C4-2B (cell line): ENCODE results near the gene ANAPC1.
A peak's percentile ranks its signal among the peaks of the same experiment; 100 is the strongest.
"Not testable (repeated sequence)": the region's sequence is repeated elsewhere in the genome, so short reads cannot be mapped to it uniquely, and the experiment has no call there.

Source experiments
- H3K27ac ChIP-seq: fragments of 450-650 bp; 2 replicates; pipeline ENCODE4 v1.5.1; 2017
- TF ChIP-seq, protein P1 (sequence below): fragments of 450-650 bp; conservative IDR thresholded peaks from 2 replicates; pipeline ENCODE4 v1.5.1; 2017; ENCODE audit warnings: mild to moderate bottlenecking

ANAPC1 gene

GRCh38 chr2:111772180-111772579 lies 111.8 kb downstream of the ANAPC1 start:
- not testable (repeated sequence) for H3K27ac ChIP-seq

DNA sequence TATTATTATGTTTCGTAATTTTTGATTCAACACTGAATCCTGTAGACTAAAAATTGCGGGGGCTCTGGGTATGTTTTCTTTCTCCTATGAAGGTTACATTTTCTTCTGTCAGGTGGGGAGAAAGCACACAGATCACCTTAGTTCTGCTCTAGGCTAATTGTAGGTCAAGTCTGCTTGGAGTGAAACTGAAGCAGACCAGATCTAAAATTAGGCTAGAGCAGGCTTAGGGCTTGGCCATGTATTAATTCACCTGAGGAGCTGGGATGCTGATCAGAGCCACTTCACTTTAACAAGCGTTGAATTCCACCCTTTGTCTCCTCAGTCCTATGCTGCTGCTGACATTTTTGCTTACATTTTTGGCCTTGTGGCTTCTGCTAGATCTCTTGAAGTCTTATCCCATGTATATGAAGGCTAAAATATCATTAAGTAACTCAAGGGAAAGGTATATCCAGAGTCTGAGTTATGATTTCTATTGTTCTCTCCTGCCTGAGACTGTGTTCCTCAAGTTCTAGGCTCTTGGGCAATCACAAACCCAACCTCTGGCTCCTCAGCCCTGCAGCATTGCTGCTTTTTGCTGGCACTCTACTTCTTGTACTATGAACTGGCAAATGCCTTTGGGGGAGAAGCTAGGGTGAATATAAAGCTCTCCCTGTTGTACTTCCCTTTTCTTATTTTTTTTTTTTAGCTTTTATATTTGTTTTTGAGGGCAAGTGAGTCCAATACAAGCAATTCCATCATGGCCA lies 112.9 kb downstream of the ANAPC1 start:
- not testable (repeated sequence) for H3K27ac ChIP-seq

- not testable (repeated sequence) for H3K27ac ChIP-seq
Observed at GRCh38 chr2:111768266-111769190, 115.5 kb downstream of the ANAPC1 start.

DNA sequence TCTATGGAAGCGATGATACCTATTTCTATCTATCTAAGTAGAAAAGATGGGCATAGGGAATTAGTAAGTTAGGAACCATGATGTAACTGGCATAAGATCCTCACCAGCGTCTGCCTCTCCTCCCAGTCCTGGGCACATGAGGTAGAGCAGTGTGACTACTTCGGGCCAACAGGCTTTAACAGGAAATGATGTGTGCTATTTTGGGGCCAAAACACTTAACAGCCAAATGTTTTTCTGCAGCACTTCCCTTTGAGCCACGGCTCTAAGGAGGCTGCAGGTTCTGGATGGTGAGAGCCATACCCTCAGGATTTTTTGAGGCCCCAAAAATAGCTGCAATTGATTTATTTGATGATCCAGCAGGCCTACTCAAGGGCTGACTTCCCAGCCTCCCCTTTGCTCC lies 116.9 kb downstream of the ANAPC1 start:
- H3K27ac ChIP-seq, result not testable (repeated sequence)

- not testable (repeated sequence) for H3K27ac ChIP-seq
Observed at GRCh38 chr2:111766295-111766694, 117.7 kb downstream of the ANAPC1 start.

GRCh38 chr2:111764151-111764550 lies 119.8 kb downstream of the ANAPC1 start:
- H3K27ac ChIP-seq, result not testable (repeated sequence)

- not testable (repeated sequence) for H3K27ac ChIP-seq
Observed at GRCh38 chr2:111760697-111761284, 123.2 kb downstream of the ANAPC1 start.

DNA sequence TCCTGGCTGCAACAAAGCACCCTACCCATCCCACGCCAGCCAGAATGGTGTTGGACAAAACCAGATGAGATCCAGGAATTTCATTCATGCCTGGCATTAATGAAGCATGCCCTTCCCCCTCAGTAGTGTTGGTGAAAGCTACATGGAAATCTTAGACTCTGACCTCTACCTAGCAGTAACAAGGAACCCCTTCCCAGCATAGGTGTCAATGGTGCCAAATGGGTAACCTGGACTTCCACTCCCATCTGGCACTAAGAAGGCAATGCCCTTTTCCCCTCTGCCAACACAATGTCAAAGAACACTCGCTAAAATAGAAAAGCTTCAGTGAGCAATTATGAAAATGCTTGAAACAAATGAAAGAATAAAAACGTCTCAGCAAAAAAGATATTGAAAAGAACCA lies 131.5 kb downstream of the ANAPC1 start:
- not testable (repeated sequence) for H3K27ac ChIP-seq

DNA sequence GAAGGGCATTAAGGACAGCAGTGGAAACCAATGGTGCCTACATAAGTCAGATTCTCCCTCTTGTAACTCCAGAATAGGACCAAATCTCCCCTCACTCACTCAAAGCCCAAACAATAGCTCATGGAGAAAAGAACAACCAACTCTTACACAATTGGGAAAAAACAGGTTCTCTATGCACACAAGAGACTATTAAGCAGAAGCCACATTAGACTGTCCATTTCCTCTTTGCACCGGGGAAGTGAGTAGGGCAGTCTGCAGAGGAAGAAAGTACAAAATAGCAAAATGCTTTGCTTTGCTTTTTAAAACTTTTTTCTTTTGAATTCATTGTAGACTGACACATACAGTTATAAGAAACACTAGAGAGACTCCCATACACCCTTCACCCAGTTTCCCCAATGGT lies 133.4 kb downstream of the ANAPC1 start:
- H3K27ac ChIP-seq, result not testable (repeated sequence)

DNA sequence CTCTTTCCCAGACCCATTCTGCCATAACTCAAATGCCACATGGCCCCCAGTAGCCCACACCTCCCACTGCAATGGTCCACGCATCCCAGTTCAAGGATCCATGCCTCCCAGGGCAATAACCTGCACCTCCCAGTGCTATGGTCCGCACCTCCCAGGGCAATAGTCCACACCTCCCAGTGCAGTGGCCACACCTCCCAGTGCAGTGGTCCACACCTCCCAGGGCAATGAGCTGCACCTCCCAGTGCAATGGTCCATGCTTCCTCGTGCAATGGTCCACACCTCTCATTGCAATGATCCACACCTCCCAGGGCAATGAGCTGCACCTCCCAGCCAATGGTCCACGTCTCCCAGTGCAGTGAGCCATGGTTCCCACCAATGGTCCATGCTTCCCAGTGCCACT lies 135.6 kb downstream of the ANAPC1 start:
- not testable (repeated sequence) for H3K27ac ChIP-seq

DNA sequence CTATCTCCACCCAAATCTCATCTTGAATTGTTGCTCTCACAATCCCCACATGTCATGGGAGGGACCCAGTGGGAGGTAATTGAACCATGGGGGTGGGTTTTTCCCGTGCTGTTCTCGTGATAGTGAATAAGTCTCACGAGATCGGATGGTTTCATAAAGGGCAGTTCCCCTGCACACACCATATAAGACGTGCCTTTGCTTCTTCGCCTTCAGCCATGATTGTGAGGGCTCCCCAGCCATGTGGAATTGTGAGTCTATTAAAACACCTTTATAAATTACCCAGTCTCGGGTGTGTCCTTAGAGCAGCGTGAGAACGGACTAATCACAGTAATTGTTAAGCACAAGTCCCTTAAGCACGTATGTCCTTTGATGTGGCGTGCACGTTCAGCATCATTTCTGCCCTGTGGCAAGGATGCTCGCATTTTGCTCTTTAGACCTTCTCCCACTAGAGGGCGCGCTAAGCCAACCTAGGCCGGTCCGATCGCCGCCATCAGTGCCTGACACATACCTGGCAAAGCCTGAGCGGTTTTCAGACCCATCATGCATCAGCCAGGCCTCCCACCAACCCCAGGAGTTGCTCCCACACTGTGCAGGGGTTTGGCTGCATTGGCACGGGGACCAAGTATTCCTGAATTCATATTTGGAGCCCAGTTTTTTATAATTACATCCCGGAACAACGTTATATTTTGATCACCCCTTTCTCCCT lies 136.4 kb downstream of the ANAPC1 start:
- TF ChIP-seq, protein P1, sequence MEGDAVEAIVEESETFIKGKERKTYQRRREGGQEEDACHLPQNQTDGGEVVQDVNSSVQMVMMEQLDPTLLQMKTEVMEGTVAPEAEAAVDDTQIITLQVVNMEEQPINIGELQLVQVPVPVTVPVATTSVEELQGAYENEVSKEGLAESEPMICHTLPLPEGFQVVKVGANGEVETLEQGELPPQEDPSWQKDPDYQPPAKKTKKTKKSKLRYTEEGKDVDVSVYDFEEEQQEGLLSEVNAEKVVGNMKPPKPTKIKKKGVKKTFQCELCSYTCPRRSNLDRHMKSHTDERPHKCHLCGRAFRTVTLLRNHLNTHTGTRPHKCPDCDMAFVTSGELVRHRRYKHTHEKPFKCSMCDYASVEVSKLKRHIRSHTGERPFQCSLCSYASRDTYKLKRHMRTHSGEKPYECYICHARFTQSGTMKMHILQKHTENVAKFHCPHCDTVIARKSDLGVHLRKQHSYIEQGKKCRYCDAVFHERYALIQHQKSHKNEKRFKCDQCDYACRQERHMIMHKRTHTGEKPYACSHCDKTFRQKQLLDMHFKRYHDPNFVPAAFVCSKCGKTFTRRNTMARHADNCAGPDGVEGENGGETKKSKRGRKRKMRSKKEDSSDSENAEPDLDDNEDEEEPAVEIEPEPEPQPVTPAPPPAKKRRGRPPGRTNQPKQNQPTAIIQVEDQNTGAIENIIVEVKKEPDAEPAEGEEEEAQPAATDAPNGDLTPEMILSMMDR, result peak; percentile 42
- H3K27ac ChIP-seq, result not testable (repeated sequence)

- H3K27ac ChIP-seq, result not testable (repeated sequence)
Observed at GRCh38 chr2:111744751-111745150, 139.2 kb downstream of the ANAPC1 start.

- H3K27ac ChIP-seq, result not testable (repeated sequence)
Observed at GRCh38 chr2:111741517-111741916, 142.5 kb downstream of the ANAPC1 start.

DNA sequence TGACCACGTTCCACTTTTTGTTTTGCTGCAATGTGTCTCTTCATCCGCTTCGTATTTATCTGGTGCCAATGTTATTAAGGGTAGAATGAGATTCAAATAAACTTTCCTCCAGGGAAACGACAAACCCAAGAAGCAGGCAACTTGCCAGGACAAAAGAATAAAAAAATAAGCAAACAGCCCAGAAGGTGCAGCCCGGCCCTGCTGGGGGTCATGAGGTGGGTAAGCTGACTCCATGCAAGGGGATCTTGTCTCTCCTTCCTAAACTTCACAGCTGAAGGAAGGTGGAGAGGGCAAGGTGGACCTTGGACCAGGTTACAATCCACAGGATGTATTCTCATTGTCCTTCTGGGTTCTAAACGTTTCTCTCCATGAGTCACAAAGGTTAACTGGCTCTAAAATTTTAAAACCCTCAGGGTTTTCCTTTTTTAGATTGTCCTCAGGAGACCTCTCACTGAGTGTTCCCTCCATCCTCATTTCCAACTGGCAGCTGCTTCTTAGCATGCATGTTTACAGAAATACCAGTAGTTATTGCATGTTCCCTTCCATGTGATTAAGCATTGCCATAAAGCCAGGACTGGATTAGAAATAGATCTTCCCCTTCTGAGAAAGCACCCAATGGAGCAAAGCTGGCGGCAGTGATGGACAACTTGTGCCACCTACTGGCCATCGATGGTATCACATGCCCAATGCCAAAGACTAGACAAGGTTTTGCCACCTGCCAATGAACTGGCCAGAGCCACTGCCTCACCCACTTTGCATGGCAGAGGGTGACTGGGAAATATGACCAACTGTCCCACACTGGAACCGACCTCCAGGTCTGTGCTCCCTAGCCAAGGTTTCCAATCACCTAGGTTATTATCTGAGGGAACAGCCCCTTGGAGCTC lies 147.9 kb downstream of the ANAPC1 start:
- TF ChIP-seq, protein P1, result peak; percentile 25
- not testable (repeated sequence) for H3K27ac ChIP-seq

DNA sequence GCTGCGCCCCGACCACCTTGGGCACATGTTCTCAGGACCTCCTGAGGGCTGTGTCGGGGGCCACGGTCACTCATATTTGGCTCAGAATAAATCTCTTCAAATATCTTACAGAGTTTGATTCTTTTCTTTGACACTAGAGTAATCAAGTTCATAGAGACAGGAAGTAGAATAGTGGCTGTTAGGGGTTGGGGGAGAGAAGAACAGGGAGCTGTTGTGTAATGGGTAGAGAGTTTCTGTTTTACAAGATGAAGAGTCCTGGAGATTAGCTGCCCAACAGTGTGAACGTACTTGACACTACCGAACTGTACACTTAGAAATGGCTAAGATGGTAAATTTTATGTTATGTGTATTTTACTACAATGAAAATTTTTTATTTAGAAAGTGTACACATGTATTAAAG lies 148.6 kb downstream of the ANAPC1 start:
- H3K27ac ChIP-seq, result not testable (repeated sequence)

DNA sequence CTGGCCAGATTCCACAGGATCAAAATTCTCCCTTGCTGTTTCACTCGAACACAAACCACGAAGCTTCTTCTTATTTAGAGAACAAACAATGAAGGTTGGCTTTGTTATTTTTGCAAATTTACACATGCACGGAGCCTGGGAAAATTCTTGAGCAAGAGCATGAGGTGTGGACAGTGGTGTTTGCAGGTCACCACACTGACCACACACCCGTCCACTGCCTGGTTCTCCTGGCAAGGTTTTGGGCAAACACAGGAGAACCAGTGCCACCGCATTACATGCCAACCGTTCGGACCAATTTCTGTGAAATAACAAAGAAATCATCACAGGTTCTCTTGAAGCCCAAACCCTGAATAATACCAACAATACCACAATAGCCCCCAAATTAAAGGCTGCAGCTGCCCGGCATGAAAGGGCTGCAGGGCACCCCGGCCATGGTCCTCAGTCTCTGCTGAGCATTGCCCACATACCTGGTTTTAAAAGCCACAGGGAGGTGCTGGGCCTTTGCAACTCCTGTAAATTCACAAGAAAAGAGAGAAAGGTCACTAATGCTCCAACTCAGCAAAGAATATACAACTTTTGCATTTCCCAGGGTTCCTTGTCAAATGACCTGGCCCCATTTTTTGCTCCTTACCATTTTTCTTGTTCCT lies 154.1 kb downstream of the ANAPC1 start:
- H3K27ac ChIP-seq, result not testable (repeated sequence)

- not testable (repeated sequence) for H3K27ac ChIP-seq
Observed at GRCh38 chr2:111727611-111728110, 156.3 kb downstream of the ANAPC1 start.
